C4-2B (cell line): Measurements from ENCODE around the gene UNC5C.

ENCODE experiments used
- ZFX ChIP-seq: fragments of 450-650 bp; IDR thresholded peaks from 2 replicates; pipeline ENCODE4 v1.6.1; 2017
- TF ChIP-seq, protein P1 (sequence below): fragments of 450-650 bp; conservative IDR thresholded peaks from 2 replicates; pipeline ENCODE4 v1.5.1; 2017; ENCODE audit warnings: mild to moderate bottlenecking

DNA sequence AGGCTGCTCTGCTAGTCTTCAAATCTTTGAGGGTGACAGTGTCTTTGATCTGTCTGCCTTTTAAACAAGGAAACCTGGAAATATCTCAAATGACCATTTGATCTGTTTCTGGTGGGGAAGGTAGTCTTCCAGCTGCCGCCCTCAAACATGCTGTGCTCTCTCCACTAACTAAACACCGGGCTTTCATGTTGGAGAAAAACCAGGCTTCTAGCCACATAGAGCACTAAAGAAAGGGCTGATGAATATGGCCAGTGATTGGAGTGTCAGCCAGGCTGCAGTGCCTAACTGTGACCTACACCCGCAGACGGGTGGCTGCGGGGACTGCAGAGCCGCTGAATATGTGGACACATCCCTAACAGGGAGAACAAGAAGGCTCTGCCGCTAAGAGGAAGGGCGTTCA is 85.9 kb downstream of the UNC5C start:
- TF ChIP-seq, protein P1, sequence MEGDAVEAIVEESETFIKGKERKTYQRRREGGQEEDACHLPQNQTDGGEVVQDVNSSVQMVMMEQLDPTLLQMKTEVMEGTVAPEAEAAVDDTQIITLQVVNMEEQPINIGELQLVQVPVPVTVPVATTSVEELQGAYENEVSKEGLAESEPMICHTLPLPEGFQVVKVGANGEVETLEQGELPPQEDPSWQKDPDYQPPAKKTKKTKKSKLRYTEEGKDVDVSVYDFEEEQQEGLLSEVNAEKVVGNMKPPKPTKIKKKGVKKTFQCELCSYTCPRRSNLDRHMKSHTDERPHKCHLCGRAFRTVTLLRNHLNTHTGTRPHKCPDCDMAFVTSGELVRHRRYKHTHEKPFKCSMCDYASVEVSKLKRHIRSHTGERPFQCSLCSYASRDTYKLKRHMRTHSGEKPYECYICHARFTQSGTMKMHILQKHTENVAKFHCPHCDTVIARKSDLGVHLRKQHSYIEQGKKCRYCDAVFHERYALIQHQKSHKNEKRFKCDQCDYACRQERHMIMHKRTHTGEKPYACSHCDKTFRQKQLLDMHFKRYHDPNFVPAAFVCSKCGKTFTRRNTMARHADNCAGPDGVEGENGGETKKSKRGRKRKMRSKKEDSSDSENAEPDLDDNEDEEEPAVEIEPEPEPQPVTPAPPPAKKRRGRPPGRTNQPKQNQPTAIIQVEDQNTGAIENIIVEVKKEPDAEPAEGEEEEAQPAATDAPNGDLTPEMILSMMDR, result no peak
- no peak for TF ChIP-seq ZFX
